SKM-1 (cell line): ENCODE results near the gene RGP1.
A peak's percentile ranks its signal among the peaks of the same experiment; 100 is the strongest.

Source experiments
- DNase-seq: peaks from one replicate; lab custom pipeline; 2025; ENCODE audit not compliant: unreplicated experiment; lab: John Stamatoyannopoulos, UW

Gene RGP1

DNA sequence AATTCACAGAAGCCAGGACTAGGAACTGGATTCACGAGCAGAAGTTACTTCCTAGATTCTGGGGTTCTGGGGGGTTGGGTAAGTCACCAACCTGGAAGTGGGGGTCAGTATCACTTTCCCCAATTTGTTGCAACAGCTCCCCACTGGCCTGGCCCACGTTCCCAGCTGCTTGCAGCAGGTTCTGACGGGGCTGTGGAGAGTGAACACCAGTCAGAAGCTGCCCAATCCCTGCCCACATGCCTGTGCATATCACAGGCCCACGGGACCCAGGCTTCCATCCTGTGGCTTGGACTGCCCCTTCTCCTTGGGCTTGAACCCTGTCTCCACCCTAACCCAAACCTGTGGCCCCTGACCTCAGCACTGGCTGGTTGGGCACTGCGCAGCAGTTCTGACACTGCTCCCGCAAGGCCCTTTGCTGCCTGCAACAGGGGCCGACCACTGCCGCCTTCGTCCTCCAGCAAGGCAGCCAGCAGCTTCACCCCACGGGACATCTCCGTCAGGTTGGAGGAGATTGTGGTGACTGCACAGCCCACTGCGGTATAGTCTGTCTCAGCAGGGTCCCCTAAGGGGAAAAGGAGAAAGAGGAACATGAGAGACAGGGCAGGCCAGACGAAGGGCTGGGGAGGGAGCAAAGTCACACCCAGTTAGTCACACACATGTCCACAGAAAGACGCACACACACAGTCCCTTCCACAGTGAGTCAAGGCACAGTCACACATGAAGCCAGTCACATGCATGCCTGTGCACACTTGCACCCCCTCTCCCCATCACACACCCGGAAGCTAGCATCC lies 30.2 kb upstream of the RGP1 start:
- no peak for DNase-seq

DNA sequence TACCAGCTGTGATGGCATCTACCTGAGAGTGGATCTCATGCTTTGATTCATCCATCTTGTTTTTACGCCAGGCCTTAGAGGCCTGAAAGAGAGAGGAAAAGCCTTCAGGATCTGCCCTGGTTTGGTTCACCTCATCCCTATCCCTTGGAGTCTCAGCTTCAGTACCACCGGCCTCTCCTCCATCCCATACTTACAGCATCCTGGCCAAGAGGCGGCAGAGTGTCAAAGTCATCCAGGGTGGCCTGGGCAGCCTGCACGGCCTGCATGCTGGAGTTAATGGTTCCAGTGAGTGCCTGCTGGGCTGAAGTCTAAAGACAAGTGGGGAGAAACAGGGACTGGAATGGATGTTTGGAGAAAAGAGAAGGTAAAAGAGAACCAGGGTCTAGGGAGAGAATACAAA lies 29.5 kb upstream of the RGP1 start:
- DNase-seq: no peak

DNA sequence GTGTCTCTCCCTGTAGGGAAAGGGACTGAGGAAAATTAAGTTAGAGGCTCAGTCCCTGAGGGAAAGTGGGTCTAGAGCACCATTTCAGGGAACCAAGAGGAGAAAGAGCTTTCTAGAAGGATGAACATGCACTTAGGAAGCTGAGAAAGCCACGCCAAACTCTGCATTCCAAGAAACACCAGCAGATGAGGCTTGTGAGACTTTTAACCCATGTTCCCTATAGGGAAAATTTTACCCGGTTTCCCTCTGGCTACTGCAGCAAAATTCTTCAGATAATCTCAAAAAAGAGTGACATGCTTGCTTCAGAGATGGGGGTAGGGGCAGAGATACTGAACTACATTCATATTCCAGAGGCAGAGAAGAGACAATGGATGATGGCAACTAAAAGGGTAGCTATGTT lies 25.7 kb upstream of the RGP1 start:
- no peak for DNase-seq

DNA sequence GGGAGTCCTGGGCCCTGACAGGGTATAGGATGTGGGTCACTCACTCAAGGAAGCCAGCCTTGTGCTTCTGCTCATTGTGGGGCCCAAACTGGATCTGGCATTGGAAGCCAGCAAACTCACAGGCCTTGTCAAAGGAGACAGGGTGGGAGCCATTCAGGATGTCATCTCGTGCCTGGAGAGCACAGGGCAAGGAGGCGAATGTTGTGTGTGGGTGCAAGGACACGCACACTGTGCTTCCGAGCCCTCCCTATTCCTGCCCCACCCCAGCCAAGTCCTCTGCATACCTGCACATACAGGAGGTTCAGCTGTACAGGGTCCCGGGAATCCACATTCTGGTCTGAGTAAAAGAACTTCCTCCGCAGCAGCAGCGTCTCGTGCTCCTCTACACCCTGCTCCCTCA lies 25.2 kb upstream of the RGP1 start:
- no peak for DNase-seq

DNA sequence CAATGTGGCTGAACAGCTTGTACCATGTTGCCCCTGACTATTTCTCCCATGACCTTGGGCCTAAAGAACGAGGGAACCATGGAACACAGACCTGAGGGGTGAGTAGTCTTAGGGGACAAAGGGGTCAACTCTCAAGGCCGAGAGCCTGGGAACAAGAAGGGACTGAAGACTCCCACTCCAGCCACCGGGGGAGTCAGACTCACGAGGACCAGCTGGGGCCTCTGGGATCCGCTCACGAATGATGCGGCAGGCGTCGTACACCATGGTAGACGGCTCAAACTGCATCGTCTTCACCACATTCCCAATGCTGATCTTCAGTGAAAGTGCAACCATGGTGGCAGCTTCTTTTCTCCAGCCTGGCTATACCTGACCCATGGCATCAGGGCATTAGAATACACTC lies 23.7 kb upstream of the RGP1 start:
- DNase-seq: no peak

DNA sequence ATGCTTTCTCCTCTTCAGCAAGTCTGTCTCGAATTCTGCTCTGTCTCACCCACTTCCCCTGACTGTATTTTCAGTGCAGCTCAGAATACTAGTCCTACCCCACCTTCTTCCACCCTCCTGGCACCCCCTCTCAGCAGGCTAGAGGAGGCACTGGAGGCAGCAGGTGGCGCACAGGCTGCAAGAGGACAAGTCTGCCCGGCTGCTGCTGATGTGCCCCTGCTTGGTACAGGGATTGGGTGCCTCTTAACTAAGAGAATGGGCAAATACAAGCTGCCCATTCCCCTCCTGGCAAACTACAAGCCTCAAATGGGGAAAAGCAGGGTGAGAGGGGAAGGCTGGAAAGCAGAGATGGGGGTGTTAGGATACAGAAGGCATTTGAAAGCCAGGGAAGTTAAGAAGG lies 22.2 kb upstream of the RGP1 start:
- no peak for DNase-seq

DNA sequence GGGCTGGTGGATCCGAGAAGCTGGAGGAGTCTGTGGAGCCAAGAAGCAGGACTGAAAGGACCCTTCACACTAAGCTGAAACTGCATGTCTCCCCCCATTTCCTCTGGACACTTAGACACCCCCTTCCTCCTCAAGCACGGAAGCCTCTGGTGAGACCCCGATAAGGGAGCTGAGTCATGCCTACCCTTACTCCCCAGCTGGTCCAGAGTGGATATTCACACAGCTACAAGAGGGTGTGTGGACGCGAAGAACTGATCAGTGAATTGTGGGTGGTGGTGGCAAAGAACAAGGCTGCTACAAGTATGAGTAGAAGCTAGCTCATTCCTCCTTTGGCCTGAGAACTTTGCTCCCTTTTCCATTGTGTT lies 21.4 kb upstream of the RGP1 start:
- no peak for DNase-seq

DNA sequence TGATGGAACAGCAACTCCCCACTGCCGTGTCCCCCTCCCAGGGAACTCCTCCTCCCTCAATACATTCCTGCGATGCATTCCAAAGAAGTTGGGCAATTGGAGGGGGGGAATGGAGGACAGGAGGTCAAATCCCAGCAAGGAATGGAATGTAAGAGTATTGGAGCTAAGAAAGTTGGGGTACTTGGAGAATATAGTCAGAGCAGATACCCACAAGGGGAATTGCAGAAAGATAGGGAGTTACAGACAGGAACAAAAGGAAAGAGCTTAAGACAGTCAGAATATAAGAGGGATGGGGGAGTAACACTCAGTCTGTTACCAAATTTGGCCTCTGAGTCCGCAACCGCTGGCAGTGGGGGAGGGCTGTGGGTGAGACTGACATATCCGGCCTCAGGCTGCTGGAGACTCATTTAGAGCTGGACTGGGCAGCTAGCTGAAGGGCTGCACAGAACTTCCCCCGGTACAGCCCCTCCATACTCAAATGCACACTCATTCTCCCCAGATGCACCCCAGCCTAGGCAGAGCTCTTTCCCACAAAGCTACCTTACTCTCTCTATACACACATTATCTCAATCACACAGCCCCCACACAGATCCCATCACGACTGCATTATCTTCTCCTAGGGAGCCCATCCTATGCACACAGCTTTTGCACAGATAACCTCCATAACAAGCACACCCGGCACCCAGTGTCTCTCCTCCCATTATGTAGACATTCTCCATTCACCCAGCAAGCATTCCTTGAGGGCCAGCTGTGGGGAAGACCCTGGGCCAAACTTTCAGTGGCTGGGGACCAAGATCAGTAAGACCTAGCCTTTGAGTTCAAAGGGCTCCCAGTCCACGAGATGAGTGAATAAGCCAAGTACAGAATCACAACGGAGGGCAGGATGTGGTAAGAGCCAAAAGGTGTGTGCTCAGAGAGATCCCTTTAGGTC lies 20.8 kb upstream of the RGP1 start:
- peak; percentile 61 for DNase-seq

DNA sequence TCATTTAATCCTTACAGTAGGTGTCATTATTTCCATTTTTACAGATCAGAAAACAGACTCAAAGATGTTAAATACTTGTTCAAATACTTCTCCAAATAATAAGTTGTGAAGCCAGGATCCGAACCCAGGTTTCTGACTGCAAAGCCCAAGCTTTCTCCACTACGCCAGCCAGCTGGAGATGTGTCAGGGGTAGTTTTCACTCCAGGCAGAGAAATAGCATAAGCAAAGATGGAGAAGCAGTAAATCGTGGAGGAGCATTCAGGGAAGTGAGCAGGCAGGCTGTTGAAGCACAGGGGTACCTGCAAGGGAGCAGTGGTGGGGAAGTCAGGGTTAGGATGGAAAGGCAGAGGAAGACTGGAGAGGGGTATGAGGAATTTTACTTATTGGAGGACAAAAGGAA lies 20.0 kb upstream of the RGP1 start:
- DNase-seq: no peak

DNA sequence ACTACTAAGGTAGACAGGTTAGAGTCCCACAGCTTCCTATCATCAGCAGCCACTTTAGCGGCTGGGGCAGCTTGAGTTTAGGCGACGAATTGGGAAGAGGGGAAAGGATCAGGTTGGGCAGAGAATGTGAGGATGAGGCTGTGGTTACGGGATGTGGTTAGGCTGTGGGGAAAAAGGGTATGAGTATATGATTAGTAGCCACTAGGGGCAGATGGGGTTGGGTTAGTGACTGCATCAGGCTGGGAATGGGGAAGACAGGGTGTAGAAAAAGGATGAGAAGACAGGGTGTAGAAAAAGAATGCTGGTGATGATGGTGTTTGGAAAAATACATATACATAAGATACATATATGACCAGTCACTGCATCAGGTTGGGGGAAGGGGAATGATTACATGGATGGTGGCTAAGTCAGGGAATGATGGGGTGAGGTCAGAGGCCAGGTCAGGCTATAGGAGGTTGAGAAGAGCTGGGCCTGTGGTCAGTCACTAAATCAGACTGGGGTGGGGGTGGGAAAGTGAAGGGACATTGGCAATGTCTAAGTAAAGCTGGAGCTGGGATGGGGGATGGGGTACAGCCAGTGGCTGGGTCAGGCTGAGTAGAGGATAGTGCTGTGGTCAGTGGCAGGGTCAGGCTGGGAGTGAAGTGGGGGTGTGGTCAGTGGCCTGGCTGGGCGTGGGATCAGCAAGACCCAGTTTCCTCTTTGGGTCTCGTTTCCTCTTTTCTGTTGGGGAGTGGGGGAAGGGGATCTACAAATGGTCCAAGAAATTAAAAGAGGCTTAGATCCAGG lies 19.2 kb upstream of the RGP1 start:
- DNase-seq: peak; percentile 83

DNA sequence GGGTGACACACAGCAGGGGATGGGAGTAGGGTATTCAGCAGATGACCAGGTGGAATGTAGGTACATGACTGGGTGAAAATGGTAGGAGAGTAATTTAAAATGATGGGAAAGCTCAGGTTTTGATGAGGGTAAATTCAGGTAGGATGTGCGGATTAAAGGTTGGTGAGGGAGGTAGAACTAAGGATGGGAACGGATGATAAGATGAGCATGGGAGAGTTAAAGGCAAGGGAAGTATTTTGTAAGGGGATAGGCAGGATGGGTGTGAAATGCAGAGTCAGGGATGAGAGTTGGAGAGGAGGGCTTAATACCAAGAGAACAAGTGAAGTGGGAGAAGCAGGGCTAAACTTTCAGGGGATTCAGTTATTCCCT lies 18.6 kb upstream of the RGP1 start:
- DNase-seq: no peak

DNA sequence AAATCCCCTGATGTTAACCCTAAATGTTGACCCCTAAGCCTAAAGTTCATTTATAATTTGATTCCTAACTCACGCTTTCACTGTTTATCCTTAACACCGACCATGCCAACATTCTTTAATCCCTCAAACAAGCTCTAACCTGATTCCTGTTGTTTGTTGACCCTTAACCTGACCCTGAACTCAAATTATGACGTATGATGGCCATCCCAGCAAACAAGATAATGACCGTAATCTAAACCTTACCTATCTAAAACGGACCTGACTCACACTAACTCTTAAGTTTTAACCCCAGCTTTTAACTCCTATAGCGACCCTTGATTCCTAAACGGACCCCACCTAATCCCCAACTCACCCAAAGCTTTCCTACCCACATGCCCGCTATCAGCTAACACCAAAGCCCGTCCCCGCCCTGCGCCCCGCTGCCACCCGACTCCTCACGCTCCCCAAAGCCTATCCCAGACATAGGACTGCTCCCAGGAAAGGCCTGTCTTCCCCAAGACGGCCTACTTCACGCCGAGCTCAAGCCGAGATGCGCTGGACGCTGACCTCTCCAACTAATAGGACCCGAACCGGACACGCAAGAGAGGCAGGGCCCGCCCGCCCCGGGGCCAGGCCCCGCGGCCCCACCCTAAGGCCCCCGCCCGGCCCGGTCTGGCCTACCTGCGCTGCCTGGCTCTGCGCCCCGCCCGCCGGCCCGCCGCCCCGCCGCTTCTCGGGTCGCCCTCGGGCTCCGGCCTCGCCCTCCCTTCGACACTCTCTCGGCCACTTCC lies 17.5 kb upstream of the RGP1 start:
- no peak for DNase-seq

DNA sequence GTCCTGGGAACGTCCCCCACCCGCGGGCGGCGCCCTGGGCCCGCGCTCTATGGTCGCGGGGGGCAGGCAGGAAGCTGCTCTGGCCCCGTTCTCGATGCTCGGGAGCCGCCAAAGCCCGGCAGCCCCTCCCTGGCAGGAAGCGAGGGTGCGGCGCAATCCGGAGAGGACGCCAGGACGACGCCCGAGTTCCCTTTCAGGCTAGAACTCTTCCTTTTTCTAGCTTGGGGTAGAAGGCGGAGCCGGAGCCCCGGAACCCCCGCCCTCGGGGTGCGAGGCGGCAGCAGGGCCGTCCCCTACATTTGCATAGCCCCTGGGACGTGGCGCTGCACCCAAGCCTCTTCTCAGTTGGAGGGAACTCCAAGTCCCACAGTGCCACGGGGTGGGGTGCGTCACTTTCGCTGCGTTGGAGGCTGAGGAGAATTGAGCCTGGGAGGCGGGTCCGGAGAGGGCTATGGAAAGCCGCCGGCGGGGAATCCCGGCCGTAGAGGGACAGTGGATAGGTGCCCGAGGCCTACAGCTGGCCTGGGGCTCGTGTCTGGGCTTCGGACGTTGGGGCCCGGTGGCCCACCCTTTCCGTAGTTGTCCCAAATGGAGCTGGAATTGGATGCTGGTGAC lies 16.8 kb upstream of the RGP1 start, which contains the start of the genes CREB3 and TLN1:
Gene CREB3 (plus strand): TSS at position 482 of the 615 bp plus-strand sequence. CDS start 107 bp downstream, at position 589.
Gene TLN1 (minus strand): TSS at position 11 of the 615 bp plus-strand sequence. CDS start 6,501 bp downstream, outside the sequence.
- DNase-seq: peak; percentile 99

DNA sequence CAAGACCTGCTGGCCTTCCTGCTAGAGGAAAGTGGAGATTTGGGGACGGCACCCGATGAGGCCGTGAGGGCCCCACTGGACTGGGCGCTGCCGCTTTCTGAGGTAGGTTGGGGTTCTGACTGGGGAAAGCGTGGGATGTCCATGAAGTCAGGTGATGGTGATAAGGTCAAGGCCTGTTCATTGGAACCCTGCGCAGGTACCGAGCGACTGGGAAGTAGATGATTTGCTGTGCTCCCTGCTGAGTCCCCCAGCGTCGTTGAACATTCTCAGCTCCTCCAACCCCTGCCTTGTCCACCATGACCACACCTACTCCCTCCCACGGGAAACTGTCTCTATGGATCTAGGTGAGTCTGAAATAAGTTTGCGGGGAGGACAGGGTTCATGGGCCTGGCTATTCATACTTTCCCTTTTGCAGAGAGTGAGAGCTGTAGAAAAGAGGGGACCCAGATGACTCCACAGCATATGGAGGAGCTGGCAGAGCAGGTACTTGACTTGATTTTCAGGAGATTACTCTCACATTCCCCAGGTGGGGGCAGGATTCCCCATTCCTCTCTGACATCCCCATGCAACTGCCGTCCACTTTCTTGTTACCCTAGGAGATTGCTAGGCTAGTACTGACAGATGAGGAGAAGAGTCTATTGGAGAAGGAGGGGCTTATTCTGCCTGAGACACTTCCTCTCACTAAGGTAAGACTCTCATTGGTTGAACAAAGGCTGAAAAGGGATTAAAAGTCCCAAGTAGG lies 16.1 kb upstream of the RGP1 start:
- DNase-seq: peak; percentile 25

DNA sequence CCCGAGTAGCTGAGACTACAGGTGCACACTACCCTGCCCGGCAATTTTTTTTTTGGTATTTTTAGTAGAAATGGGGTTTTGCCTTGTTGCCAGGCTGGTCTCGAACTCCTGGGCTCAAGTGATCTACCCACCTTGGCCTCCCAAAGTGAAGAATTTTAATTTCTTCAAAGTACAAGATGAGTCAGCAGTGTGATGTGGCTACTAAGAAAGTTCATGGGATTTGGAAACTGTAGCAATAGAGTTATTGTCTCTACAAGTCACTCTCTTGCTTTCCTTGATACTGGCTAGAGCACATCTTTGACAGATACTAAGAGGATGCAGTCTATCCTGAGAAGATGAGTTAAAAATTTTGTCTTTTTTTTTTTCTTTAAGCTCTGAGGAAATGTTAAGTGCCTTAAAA lies 15.0 kb upstream of the RGP1 start:
- DNase-seq: no peak

DNA sequence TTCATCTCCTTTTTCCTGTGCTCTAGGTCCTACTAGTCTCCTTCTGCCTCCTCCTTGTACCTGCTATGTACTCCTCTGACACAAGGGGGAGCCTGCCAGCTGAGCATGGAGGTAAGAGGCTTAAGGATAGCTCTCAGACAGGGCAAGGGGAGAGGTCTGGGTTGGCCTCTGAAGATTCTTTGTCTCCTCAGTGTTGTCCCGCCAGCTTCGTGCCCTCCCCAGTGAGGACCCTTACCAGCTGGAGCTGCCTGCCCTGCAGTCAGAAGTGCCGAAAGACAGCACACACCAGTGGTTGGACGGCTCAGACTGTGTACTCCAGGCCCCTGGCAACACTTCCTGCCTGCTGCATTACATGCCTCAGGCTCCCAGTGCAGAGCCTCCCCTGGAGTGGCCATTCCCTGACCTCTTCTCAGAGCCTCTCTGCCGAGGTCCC lies 12.9 kb upstream of the RGP1 start:
- DNase-seq: peak; percentile 55

DNA sequence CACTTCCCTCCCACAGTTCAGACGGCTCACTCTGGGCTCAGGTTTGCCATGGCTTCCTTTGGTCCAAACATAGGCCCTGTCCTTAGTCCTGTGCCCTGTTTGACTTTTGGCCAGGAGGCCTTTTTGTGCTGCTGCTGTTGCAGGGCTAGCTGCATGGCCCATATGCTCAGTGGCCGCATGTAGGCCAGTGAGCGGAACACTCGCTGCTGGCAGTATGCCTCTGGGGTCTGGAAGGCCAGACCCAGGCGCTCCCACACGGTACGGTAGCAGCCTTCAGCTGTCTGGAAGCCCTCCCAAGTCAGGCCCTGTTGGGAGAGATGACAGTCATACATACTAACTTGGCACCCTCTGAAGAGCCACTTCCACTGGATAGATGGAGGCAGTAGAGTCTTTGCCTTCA lies 11.9 kb upstream of the RGP1 start:
- no peak for DNase-seq

DNA sequence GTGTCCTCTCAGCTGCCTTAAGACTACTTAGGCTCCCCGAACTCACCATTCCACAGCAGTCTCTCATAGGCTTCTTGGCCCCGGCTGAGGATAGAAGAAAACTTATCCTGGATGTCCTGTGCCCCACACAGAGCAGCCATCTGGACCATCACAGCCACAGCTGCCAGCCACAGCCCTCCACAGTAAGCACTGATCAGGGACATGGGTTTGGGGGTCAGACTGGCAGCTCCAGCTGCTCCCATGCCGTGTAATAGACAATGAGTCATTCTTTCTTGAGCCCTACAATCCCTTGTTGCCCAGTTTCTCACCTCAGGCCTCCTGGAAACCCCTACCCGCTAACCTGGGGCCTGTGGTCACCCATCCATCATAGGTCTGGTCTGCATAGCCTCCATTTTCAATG lies 10.9 kb upstream of the RGP1 start:
- DNase-seq: no peak

DNA sequence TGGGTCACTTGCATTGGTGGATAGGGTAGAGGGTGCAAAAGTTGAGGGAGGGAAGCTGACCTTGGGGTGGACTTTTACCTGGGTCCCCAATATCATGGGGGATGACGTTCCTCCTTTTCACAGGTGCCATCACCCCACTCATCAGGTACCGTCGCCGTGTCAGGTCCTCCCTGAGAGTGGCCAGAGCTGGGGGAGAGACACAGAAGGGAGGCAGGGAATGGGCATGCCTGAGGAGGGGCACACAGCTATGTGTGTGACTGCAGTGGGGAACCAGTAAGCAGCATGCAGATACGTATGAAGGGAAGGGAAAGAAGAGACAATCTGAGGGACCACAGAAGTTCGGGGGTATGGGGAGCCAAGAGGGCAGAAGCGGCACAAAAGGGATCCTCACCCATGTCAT lies 10.2 kb upstream of the RGP1 start:
- no peak for DNase-seq
